ENCODE results near the gene KCNN3. TPM values are rescaled to one million over a fixed set of nuclear protein-coding genes. Genes with fewer than 3 reads are reported as not detected.
"Not testable (repeated sequence)": the region's sequence is repeated elsewhere in the genome, so short reads cannot be mapped to it uniquely, and the experiment has no call there.

The KCNN3 gene
- total RNA-seq, 1 experiment from 2014 or later: 0.73 TPM

- CTCF ChIA-PET: no interaction called here
- Histone ChIP-seq H3K4me1 (ENCODE audit: insufficient read depth, low read length, poor library complexity, severe bottlenecking) (no peaks in the 10 kb centered on the region), H3K27ac (ENCODE audit: low read depth, low read length, poor library complexity, severe bottlenecking) (no peak overlapping the region), H3K27me3 (replicated peaks; ENCODE audit: insufficient read depth, low read depth, low read length, poor library complexity) (no peaks in the 10 kb centered on the region), H3K4me3 (ENCODE audit: low read depth, low read length, poor library complexity, severe bottlenecking) (no peak overlapping the region), H3K9me3 (ENCODE audit: low read depth, low read length, poor library complexity, severe bottlenecking) (no peaks in the 10 kb centered on the region), H3K36me3 (ENCODE audit: insufficient read depth, low read length, poor library complexity, severe bottlenecking) (no peaks in the 10 kb centered on the region)
- no peak for DNase-seq (ENCODE audit: low spot score)
- intact Hi-C loops (cut with micrococcal nuclease; ENCODE audit: unreplicated experiment): no loop called here
- POLR2A ChIA-PET (ENCODE audit: low non-redundant PET): no interaction called here
- TF ChIP-seq EZH2 (IDR thresholded peaks at IDR 0.05; ENCODE audit: borderline replicate concordance, low read depth, low read length, poor library complexity, severe bottlenecking) (no peak), CTCF (conservative IDR thresholded peaks at IDR 0.05; ENCODE audit: low read depth, low read length) (no peak)
- BruUV-seq (replicated peaks): no TSS peak
Measured at GRCh38 chr1:154682254-154682653, 187.8 kb downstream of the KCNN3 start.

- H3K36me3 ChIP-seq (ENCODE audit: insufficient read depth, low read length, poor library complexity, severe bottlenecking); POLR2A ChIA-PET (ENCODE audit: low non-redundant PET); H3K27ac ChIP-seq (ENCODE audit: low read depth, low read length, poor library complexity, severe bottlenecking); CTCF ChIA-PET; intact Hi-C loops (cut with micrococcal nuclease; ENCODE audit: unreplicated experiment); BruUV-seq (replicated peaks); DNase-seq (ENCODE audit: low spot score); H3K4me3 ChIP-seq (ENCODE audit: low read depth, low read length, poor library complexity, severe bottlenecking); H3K9me3 ChIP-seq (ENCODE audit: low read depth, low read length, poor library complexity, severe bottlenecking); H3K4me1 ChIP-seq (ENCODE audit: insufficient read depth, low read length, poor library complexity, severe bottlenecking); H3K27me3 ChIP-seq (replicated peaks; ENCODE audit: insufficient read depth, low read depth, low read length, poor library complexity): not testable (repeated sequence)
Measured at GRCh38 chr1:154677844-154678243, 192.2 kb downstream of the KCNN3 start.

GRCh38 chr1:154676847-154677246 is 193.2 kb downstream of the KCNN3 start:
- intact Hi-C loops (cut with micrococcal nuclease; ENCODE audit: unreplicated experiment); CTCF ChIA-PET; BruUV-seq (replicated peaks): not testable (repeated sequence)

GRCh38 chr1:154674456-154674855 is 195.6 kb downstream of the KCNN3 start:
- CTCF ChIA-PET; H3K27ac ChIP-seq (ENCODE audit: low read depth, low read length, poor library complexity, severe bottlenecking); H3K27me3 ChIP-seq (replicated peaks; ENCODE audit: insufficient read depth, low read depth, low read length, poor library complexity); DNase-seq (ENCODE audit: low spot score); intact Hi-C loops (cut with micrococcal nuclease; ENCODE audit: unreplicated experiment); H3K4me3 ChIP-seq (ENCODE audit: low read depth, low read length, poor library complexity, severe bottlenecking); POLR2A ChIA-PET (ENCODE audit: low non-redundant PET); H3K4me1 ChIP-seq (ENCODE audit: insufficient read depth, low read length, poor library complexity, severe bottlenecking); H3K36me3 ChIP-seq (ENCODE audit: insufficient read depth, low read length, poor library complexity, severe bottlenecking); BruUV-seq (replicated peaks); H3K9me3 ChIP-seq (ENCODE audit: low read depth, low read length, poor library complexity, severe bottlenecking): not testable (repeated sequence)

More at GRCh38 chr1:154676847-154677246, 193.2 kb downstream of the KCNN3 start:
- H3K27me3 ChIP-seq (replicated peaks; ENCODE audit: insufficient read depth, low read depth, low read length, poor library complexity); H3K36me3 ChIP-seq (ENCODE audit: insufficient read depth, low read length, poor library complexity, severe bottlenecking); H3K27ac ChIP-seq (ENCODE audit: low read depth, low read length, poor library complexity, severe bottlenecking); POLR2A ChIA-PET (ENCODE audit: low non-redundant PET); H3K4me1 ChIP-seq (ENCODE audit: insufficient read depth, low read length, poor library complexity, severe bottlenecking); H3K9me3 ChIP-seq (ENCODE audit: low read depth, low read length, poor library complexity, severe bottlenecking); DNase-seq (ENCODE audit: low spot score); H3K4me3 ChIP-seq (ENCODE audit: low read depth, low read length, poor library complexity, severe bottlenecking): not testable (repeated sequence)

GRCh38 chr1:154672245-154672644 is 197.8 kb downstream of the KCNN3 start:
- intact Hi-C loops (cut with micrococcal nuclease; ENCODE audit: unreplicated experiment); CTCF ChIA-PET; H3K4me1 ChIP-seq (ENCODE audit: insufficient read depth, low read length, poor library complexity, severe bottlenecking); H3K27ac ChIP-seq (ENCODE audit: low read depth, low read length, poor library complexity, severe bottlenecking); DNase-seq (ENCODE audit: low spot score); POLR2A ChIA-PET (ENCODE audit: low non-redundant PET); H3K36me3 ChIP-seq (ENCODE audit: insufficient read depth, low read length, poor library complexity, severe bottlenecking); BruUV-seq (replicated peaks); H3K9me3 ChIP-seq (ENCODE audit: low read depth, low read length, poor library complexity, severe bottlenecking); H3K27me3 ChIP-seq (replicated peaks; ENCODE audit: insufficient read depth, low read depth, low read length, poor library complexity); H3K4me3 ChIP-seq (ENCODE audit: low read depth, low read length, poor library complexity, severe bottlenecking): not testable (repeated sequence)

GRCh38 chr1:154671412-154671811 is 198.7 kb downstream of the KCNN3 start:
- BruUV-seq (replicated peaks); H3K36me3 ChIP-seq (ENCODE audit: insufficient read depth, low read length, poor library complexity, severe bottlenecking); H3K27me3 ChIP-seq (replicated peaks; ENCODE audit: insufficient read depth, low read depth, low read length, poor library complexity); H3K4me1 ChIP-seq (ENCODE audit: insufficient read depth, low read length, poor library complexity, severe bottlenecking); intact Hi-C loops (cut with micrococcal nuclease; ENCODE audit: unreplicated experiment); POLR2A ChIA-PET (ENCODE audit: low non-redundant PET); H3K4me3 ChIP-seq (ENCODE audit: low read depth, low read length, poor library complexity, severe bottlenecking); H3K27ac ChIP-seq (ENCODE audit: low read depth, low read length, poor library complexity, severe bottlenecking); H3K9me3 ChIP-seq (ENCODE audit: low read depth, low read length, poor library complexity, severe bottlenecking): not testable (repeated sequence)
- CTCF ChIA-PET: interaction anchor here (0.5 to 0.6 kb wide), 2 partner anchors 200 to 205 kb away, joined by 3 to 5 read pairs; no protein-coding TSS in a partner anchor
- peak; percentile 14 for DNase-seq (ENCODE audit: low spot score)
